K562 (cell line): ENCODE measurements around the gene SRSF6. TPM values are rescaled to one million over a fixed set of nuclear protein-coding genes. Genes with fewer than 3 reads are reported as not detected.
A peak's percentile ranks its signal among the peaks of the same experiment; 100 is the strongest.

Source experiments
- ATAC-seq: fragments of 200-7000 bp; cut with Tn5 transposase; 3 replicates; pipeline ENCODE4 v1.9.1; 2020; ENCODE audit warnings: moderate library complexity
- BruUV-seq: library from RNA; stranded (reverse); fragments of 400-500 nt; replicated peaks from 2 replicates; lab custom pipeline; 2021; lab: Mats Ljungman, UMichigan
- CTCF ChIA-PET: fragments of 300-600 bp; formaldehyde crosslinking; extraction: SDS; loops from one replicate; lab custom pipeline; 2021; ENCODE audit warnings: low intra/inter-chr PET ratio; lab: Yijun Ruan, JAX
- POLR2A ChIA-PET: fragments of 300-600, 350-650 bp; sonication (Branson Sonifier 250); formaldehyde crosslinking; extraction: SDS; loops from one replicate; lab custom pipeline; 2021; ENCODE audit warnings: antibody characterized with exemption, inconsistent platforms; lab: Yijun Ruan, JAX
- DNase-seq, 4 experiments: peaks; one replicate each; pipeline versions ENCODE4 v3.0.0 to v3.0.0-alpha.2; 2011 to 2018; ENCODE audit warnings: low spot score in 3 of 4, mixed read lengths in 3 of 4; ENCODE audit errors: extremely low read depth in 1 of 4
- FAIRE-seq: peaks from 2 replicates; lab custom pipeline; 2011; peaks lifted over from hg19 to GRCh38; lab: Jason Lieb, UNC
- H2AFZ ChIP-seq: 2 replicates; pipeline ENCODE4 v1.6.0; 2011; ENCODE audit warnings: low read depth, low read length, control low read depth, inconsistent platforms
- H3K27ac ChIP-seq: fragments of 200-600 bp; 3 replicates; pipeline ENCODE4 v1.8.0; 2011; ENCODE audit warnings: low read depth, mild to moderate bottlenecking, control low read depth, inconsistent platforms, low read length, moderate library complexity, mixed read lengths; ENCODE audit errors: extremely low read depth
- H3K27me3 ChIP-seq, 2 experiments: fragments of 300-600 bp in 1 of 2; 2 replicates in 1 of 2; 3 replicates in 1 of 2; pipeline versions ENCODE4 v1.6.0 to v1.8.0; 2011; ENCODE audit warnings: inconsistent platforms in 2 of 2, low read length in 2 of 2, mild to moderate bottlenecking in 1 of 2, mixed read lengths in 1 of 2, moderate library complexity in 1 of 2; ENCODE audit not compliant: control insufficient read depth in 2 of 2, insufficient read depth in 2 of 2
- H3K36me3 ChIP-seq: fragments of 300-600 bp; 3 replicates; pipeline ENCODE4 v1.8.0; 2011; ENCODE audit warnings: mild to moderate bottlenecking, low read length, inconsistent platforms; ENCODE audit not compliant: control insufficient read depth, insufficient read depth
- H3K4me1 ChIP-seq, 2 experiments: fragments of 200-600 bp in 1 of 2; replicated peaks in 1 of 2; 2 replicates in 1 of 2; 3 replicates in 1 of 2; pipeline versions ENCODE4 v1.5.1 to v1.8.0; 2011; ENCODE audit warnings: inconsistent platforms in 2 of 2, low read length in 2 of 2, mild to moderate bottlenecking in 1 of 2, mixed read lengths in 1 of 2, moderate library complexity in 1 of 2; ENCODE audit not compliant: control insufficient read depth in 2 of 2, insufficient read depth in 2 of 2
- H3K4me2 ChIP-seq: 2 replicates; pipeline ENCODE4 v1.6.1; 2011; ENCODE audit warnings: low read length, control low read depth, inconsistent platforms, mixed read lengths; ENCODE audit not compliant: insufficient read depth
- H3K4me3 ChIP-seq: fragments of 200-600 bp; sonication (generic), shearing (Covaris generic); 2 replicates; pipeline ENCODE4 v1.5.1; 2016; ENCODE audit warnings: control low read depth, inconsistent platforms
- H3K79me2 ChIP-seq: fragments of 200-600 bp; 3 replicates; pipeline ENCODE4 v1.8.0; 2011; ENCODE audit warnings: low read length, inconsistent platforms; ENCODE audit not compliant: control insufficient read depth, insufficient read depth
- H3K9ac ChIP-seq, 2 experiments: 2 replicates each; pipeline versions ENCODE4 v1.6.0 to v1.6.1; 2011; ENCODE audit warnings: low read depth in 2 of 2, low read length in 2 of 2, control low read depth in 1 of 2, inconsistent platforms in 1 of 2, mild to moderate bottlenecking in 1 of 2, mixed read lengths in 1 of 2; ENCODE audit not compliant: insufficient read depth in 1 of 2
- H3K9me1 ChIP-seq: one replicate; pipeline ENCODE4 v1.6.0; 2011; ENCODE audit warnings: inconsistent platforms, mild to moderate bottlenecking, low read length, moderate library complexity; ENCODE audit not compliant: control insufficient read depth, insufficient read depth
- H3K9me3 ChIP-seq: replicated peaks from 2 replicates; pipeline ENCODE4 v1.5.1; 2011; ENCODE audit warnings: low read depth, low read length, inconsistent platforms; ENCODE audit not compliant: control insufficient read depth, insufficient read depth
- H4K20me1 ChIP-seq: replicated peaks from 2 replicates; pipeline ENCODE4 v1.6.1; 2011; ENCODE audit warnings: low read length, inconsistent platforms, mixed read lengths; ENCODE audit not compliant: control insufficient read depth, insufficient read depth
- BMI1 ChIP-seq: fragments of 150-350 bp; IDR thresholded peaks from 2 replicates; pipeline ENCODE4 v1.6.1; 2014; ENCODE audit warnings: low read length
- CC2D1A ChIP-seq: fragments of 450-650 bp; IDR thresholded peaks from 2 replicates; pipeline ENCODE4 v1.6.1; 2017; ENCODE audit warnings: mild to moderate bottlenecking
- MEIS2 ChIP-seq: fragments of 450-650 bp; IDR thresholded peaks from 2 replicates; pipeline ENCODE4 v1.6.1; 2014; ENCODE audit warnings: mild to moderate bottlenecking; ENCODE audit not compliant: partially characterized antibody
- ZNF12 ChIP-seq: sonication (generic); formaldehyde crosslinking; IDR thresholded peaks from 2 replicates; pipeline ENCODE4 v1.4.0; 2020; ENCODE audit warnings: mild to moderate bottlenecking, missing genetic modification reagents
- ZNF408 ChIP-seq: fragments of 250-450 bp; sonication (Bioruptor Pico); IDR thresholded peaks from 2 replicates; pipeline ENCODE4 v1.4.0; 2020; ENCODE audit warnings: low read depth, mild to moderate bottlenecking, moderate library complexity
- ZNF431 ChIP-seq: sonication (generic); formaldehyde crosslinking; IDR thresholded peaks from 2 replicates; pipeline ENCODE4 v1.8.0; 2022; ENCODE audit warnings: mild to moderate bottlenecking, missing genetic modification reagents
- ZNF589 ChIP-seq: fragments of 200-800 bp; sonication (Bioruptor generic); IDR thresholded peaks from 2 replicates; pipeline ENCODE4 v1.6.1; 2016; ENCODE audit warnings: low read depth, missing genetic modification characterization, missing compliant biosample characterization
- WGBS: fragments of 100-300 bp; shearing (Covaris generic); methylation state at CpG from one replicate; pipeline ENCODE4 v1.1.6; 2016; ENCODE audit warnings: low coverage, mixed read lengths; ENCODE audit not compliant: insufficient coverage; ENCODE audit errors: missing lambda C conversion rate; 5-methylcytosine and 5-hydroxymethylcytosine counted together
- in situ Hi-C: fragments of 300-500 bp; cut with MboI; formaldehyde crosslinking; loops from 4 replicates; pipeline ENCODE4 v1.15.0; 2018; ENCODE audit warnings: inconsistent platforms, mixed read lengths
- intact Hi-C: fragments of 100-400 bp; cut with micrococcal nuclease; formaldehyde crosslinking; loops from 2 replicates; pipeline ENCODE4 v1.14.2; 2022
- polyA plus RNA-seq, 8 experiments: library from polyadenylated mRNA; depleted of rRNA in 4 of 8; stranded (reverse) in 5 of 8; unstranded in 3 of 8; fragments of >200 nt; fragmentation: Nextera tagmentation in 2 of 8; fragmentation: Illumina TruSeq in 1 of 8; extraction: Ambion mirVana in 2 of 8; extraction: Trizol in 1 of 8; gene quantifications; 2 replicates each; pipeline versions ENCODE4 v1.2.1 to v1.2.3, GENCODE V29; 2011 to 2014; ENCODE audit warnings: inconsistent platforms in 1 of 8, missing spikeins in 1 of 8
- total RNA-seq, 7 experiments: library from RNA; depleted of rRNA in 6 of 7; stranded (reverse); fragments of >200 nt in 6 of 7; fragmentation: Illumina TruSeq in 2 of 7; extraction: Trizol in 2 of 7; gene quantifications; 2 replicates each; pipeline versions ENCODE4 v1.2.1 to v1.2.3, GENCODE V29; 2011 to 2021; ENCODE audit warnings: low replicate concordance in 1 of 7
- TF ChIP-seq, protein P1 (sequence below), 2 experiments: fragments of 450-650 bp in 1 of 2; IDR thresholded peaks; 2 replicates each; pipeline ENCODE4 v1.6.1; 2011 to 2017; ENCODE audit warnings: low read depth in 2 of 2, antibody characterized with exemption in 1 of 2, borderline replicate concordance in 1 of 2, low read length in 1 of 2, mild to moderate bottlenecking in 1 of 2, mixed read lengths in 1 of 2; ENCODE audit not compliant: control insufficient read depth in 1 of 2
- TF ChIP-seq, protein P2 (sequence below): sonication (generic); formaldehyde crosslinking; IDR thresholded peaks from 2 replicates; pipeline ENCODE4 v1.8.0; 2022; ENCODE audit warnings: mild to moderate bottlenecking, missing genetic modification reagents
- TF ChIP-seq, protein P3 (sequence below), 2 experiments: fragments of 450-650 bp; IDR thresholded peaks; 2 replicates each; pipeline ENCODE4 v1.6.1; 2018; ENCODE audit warnings: mild to moderate bottlenecking in 2 of 2, low read depth in 1 of 2; ENCODE audit not compliant: partially characterized antibody in 2 of 2

SRSF6 gene
- total and polyA plus RNA-seq, 9 of the 15 experiments (the other 6 are each of a cell fraction or from before 2014, with no cell fraction given), result 52.4 to 165 (median 117) TPM

DNA sequence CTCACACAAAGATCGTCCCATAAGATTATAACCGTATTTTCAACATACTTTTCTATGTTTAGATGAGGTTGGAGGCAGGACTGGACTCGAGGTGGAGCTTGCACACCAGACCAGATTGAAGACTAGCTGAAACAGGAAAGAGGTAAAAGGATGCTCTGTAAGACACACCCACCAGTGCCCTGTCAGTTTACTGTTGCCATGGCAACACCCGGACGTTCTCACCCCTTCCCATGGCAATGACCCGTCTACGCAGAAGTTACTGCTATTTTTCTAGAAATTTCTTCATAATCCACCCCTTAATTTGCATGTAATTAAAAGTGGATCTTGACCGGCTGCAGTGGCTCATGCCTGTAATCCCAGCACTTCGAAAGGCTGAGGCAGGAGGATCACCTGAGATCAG lies 13.6 kb upstream of the SRSF6 start (continued):
- TF ChIP-seq, protein P1, sequence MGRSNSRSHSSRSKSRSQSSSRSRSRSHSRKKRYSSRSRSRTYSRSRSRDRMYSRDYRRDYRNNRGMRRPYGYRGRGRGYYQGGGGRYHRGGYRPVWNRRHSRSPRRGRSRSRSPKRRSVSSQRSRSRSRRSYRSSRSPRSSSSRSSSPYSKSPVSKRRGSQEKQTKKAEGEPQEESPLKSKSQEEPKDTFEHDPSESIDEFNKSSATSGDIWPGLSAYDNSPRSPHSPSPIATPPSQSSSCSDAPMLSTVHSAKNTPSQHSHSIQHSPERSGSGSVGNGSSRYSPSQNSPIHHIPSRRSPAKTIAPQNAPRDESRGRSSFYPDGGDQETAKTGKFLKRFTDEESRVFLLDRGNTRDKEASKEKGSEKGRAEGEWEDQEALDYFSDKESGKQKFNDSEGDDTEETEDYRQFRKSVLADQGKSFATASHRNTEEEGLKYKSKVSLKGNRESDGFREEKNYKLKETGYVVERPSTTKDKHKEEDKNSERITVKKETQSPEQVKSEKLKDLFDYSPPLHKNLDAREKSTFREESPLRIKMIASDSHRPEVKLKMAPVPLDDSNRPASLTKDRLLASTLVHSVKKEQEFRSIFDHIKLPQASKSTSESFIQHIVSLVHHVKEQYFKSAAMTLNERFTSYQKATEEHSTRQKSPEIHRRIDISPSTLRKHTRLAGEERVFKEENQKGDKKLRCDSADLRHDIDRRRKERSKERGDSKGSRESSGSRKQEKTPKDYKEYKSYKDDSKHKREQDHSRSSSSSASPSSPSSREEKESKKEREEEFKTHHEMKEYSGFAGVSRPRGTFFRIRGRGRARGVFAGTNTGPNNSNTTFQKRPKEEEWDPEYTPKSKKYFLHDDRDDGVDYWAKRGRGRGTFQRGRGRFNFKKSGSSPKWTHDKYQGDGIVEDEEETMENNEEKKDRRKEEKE (IDR thresholded peaks at IDR 0.05; ENCODE audit: borderline replicate concordance in 1 of 2, control insufficient read depth in 1 of 2, low read depth in 2 of 2, low read length in 1 of 2), result no peak
- TF ChIP-seq ZNF431 (CRISPR knock-in tag) (no peak), BMI1 (peak; percentile 75; the same call in 1 of the 2 replicates), CC2D1A (no peak)

DNA sequence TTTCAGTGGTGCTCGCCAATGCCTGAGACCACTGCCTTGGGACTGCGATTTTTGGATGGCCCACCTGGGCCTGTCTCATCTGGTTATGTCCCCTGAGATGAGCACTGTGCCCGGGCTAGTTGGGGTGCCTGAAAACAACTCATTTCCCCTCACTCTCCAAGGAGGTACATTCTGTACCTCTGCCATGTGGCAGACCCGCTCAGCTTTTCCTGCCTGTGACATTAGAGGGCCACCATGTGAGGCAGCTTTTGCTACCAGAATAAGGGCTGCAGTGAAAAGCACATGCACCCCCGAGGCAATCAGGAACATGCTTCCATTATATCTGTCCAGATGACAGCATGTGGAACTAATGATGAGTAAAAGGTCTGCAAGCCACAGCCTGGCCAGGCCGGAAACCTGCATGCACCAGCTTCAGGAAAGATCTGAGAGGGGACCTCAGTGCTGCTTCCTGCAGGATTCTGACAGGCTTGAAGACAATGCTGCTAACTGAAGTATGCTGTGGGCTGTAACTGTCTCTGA lies 11.3 kb upstream of the SRSF6 start:
- WGBS, result 10% methylated on average over 6 of the region's 6 CpGs
- ATAC-seq (no peak), FAIRE-seq (no peak), DNase-seq (no peak)
- ChIA-PET POLR2A (interaction anchor here (1.2 to 1.5 kb wide), 4 partner anchors 9 to 19 kb away, joined by 3 to 4 read pairs (median 4); no protein-coding TSS in a partner anchor), CTCF (no interaction called here)
- Histone ChIP-seq H3K79me2 (no peaks in the 10 kb centered on the region), H3K9ac (no peak overlapping the region), H3K4me1 (peaks cover 0 to 3% of the 10 kb centered on the region in 2 experiments; a peak in 3 of 5 replicates), H3K36me3 (no peaks in the 10 kb centered on the region), H4K20me1 (no peaks in the 10 kb centered on the region), H3K27me3 (peaks cover 2 to 6% of the 10 kb centered on the region in 2 experiments; a peak in 3 of 5 replicates), H2AFZ (no peak overlapping the region), H3K27ac (no peak overlapping the region), H3K4me2 (no peak overlapping the region), H3K9me1 (no peaks in the 10 kb centered on the region), H3K4me3 (no peak overlapping the region), H3K9me3 (no peaks in the 10 kb centered on the region)
- in situ Hi-C loops (loop anchor here (5.0 kb wide), 1 partner anchor 636 kb away; no protein-coding TSS in a partner anchor), intact Hi-C loops (loop anchor here (5.0 to 10.0 kb wide), 2 partner anchors 91 to 398 kb away; no protein-coding TSS in a partner anchor)
- BruUV-seq, result no TSS peak
- TF ChIP-seq ZNF12 (CRISPR knock-in tag) (no peak), ZNF589 (CRISPR knock-in tag) (no peak), MEIS2 (no peak), ZNF408 (no peak)
- TF ChIP-seq, protein P2, sequence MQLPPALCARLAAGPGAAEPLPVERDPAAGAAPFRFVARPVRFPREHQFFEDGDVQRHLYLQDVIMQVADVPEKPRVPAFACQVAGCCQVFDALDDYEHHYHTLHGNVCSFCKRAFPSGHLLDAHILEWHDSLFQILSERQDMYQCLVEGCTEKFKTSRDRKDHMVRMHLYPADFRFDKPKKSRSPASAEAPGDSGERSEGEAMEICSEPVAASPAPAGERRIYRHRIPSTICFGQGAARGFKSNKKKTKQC (CRISPR knock-in tag), result no peak
- TF ChIP-seq, protein P3, sequence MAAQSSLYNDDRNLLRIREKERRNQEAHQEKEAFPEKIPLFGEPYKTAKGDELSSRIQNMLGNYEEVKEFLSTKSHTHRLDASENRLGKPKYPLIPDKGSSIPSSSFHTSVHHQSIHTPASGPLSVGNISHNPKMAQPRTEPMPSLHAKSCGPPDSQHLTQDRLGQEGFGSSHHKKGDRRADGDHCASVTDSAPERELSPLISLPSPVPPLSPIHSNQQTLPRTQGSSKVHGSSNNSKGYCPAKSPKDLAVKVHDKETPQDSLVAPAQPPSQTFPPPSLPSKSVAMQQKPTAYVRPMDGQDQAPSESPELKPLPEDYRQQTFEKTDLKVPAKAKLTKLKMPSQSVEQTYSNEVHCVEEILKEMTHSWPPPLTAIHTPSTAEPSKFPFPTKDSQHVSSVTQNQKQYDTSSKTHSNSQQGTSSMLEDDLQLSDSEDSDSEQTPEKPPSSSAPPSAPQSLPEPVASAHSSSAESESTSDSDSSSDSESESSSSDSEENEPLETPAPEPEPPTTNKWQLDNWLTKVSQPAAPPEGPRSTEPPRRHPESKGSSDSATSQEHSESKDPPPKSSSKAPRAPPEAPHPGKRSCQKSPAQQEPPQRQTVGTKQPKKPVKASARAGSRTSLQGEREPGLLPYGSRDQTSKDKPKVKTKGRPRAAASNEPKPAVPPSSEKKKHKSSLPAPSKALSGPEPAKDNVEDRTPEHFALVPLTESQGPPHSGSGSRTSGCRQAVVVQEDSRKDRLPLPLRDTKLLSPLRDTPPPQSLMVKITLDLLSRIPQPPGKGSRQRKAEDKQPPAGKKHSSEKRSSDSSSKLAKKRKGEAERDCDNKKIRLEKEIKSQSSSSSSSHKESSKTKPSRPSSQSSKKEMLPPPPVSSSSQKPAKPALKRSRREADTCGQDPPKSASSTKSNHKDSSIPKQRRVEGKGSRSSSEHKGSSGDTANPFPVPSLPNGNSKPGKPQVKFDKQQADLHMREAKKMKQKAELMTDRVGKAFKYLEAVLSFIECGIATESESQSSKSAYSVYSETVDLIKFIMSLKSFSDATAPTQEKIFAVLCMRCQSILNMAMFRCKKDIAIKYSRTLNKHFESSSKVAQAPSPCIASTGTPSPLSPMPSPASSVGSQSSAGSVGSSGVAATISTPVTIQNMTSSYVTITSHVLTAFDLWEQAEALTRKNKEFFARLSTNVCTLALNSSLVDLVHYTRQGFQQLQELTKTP (IDR thresholded peaks at IDR 0.05; ENCODE audit: low read depth in 1 of 2, partially characterized antibody in 2 of 2), result no peak
